ENCODE results near the gene PSMB11. TPM values are rescaled to one million over a fixed set of nuclear protein-coding genes. Genes with fewer than 3 reads are reported as not detected.

Gene PSMB11
- total and polyA plus RNA-seq, 2 experiments from 2014 or later = 0.12 TPM; not detected in 1

GRCh38 chr14:23018107-23018506 lies 23.9 kb upstream of the PSMB11 start:
- no peaks in the 10 kb centered on the region for H3K27me3 ChIP-seq
- TF ChIP-seq CTCF (IDR thresholded peaks at IDR 0.05; ENCODE audit: low read depth, low read length) = no peak

GRCh38 chr14:23020143-23021128 lies 21.6 kb upstream of the PSMB11 start:
- no peak for DNase-seq (ENCODE audit: low read depth in 1 of 2, low spot score in 1 of 2)
- H3K9me3 ChIP-seq (ENCODE audit: low read depth) = no peaks in the 10 kb centered on the region
- no peak overlapping the region for H3K4me3 ChIP-seq
- H3K4me1 ChIP-seq (ENCODE audit: low read depth) = peaks cover 4% of the 10 kb centered on the region
- no peaks in the 10 kb centered on the region for H3K36me3 ChIP-seq
- no peak for TF ChIP-seq CTCF (IDR thresholded peaks at IDR 0.05; ENCODE audit: low read depth, low read length)
- H3K27ac ChIP-seq = no peak overlapping the region
- H3K27me3 ChIP-seq = no peaks in the 10 kb centered on the region

More at GRCh38 chr14:23018107-23018506, 23.9 kb upstream of the PSMB11 start:
- H3K36me3 ChIP-seq = no peaks in the 10 kb centered on the region
- no peak overlapping the region for H3K27ac ChIP-seq
- H3K4me3 ChIP-seq = no peak overlapping the region
- DNase-seq (ENCODE audit: low read depth in 1 of 2, low spot score in 1 of 2) = no peak
- peaks cover 2% of the 10 kb centered on the region for H3K4me1 ChIP-seq (ENCODE audit: low read depth)
- no peaks in the 10 kb centered on the region for H3K9me3 ChIP-seq (ENCODE audit: low read depth)

DNA sequence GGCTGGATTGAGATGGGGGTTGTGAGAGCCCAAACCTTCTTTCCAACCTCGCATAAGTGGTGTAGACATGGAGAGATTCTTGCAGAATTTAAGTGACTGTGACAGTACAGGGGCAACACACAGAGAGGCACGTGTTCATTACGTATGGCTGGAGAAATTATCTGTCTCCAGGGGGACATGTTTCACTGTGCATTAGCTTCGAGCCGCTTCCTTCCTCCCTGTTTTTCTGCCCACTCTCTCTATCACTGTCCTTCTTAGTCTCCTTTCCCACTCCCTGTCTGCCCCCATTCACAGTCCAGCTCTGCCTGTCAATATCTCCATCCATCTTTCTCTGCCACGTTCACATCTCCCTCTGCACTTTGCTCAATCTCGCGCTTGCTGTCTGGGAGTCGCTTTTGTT lies 20.6 kb upstream of the PSMB11 start:
- Histone ChIP-seq H3K4me3 (no peak overlapping the region), H3K36me3 (no peaks in the 10 kb centered on the region), H3K9me3 (ENCODE audit: low read depth) (no peaks in the 10 kb centered on the region), H3K27ac (no peak overlapping the region), H3K4me1 (ENCODE audit: low read depth) (peaks cover 4% of the 10 kb centered on the region), H3K27me3 (no peaks in the 10 kb centered on the region)
- TF ChIP-seq CTCF (IDR thresholded peaks at IDR 0.05; ENCODE audit: low read depth, low read length) = no peak
- DNase-seq (ENCODE audit: low read depth in 1 of 2, low spot score in 1 of 2) = no peak

DNA sequence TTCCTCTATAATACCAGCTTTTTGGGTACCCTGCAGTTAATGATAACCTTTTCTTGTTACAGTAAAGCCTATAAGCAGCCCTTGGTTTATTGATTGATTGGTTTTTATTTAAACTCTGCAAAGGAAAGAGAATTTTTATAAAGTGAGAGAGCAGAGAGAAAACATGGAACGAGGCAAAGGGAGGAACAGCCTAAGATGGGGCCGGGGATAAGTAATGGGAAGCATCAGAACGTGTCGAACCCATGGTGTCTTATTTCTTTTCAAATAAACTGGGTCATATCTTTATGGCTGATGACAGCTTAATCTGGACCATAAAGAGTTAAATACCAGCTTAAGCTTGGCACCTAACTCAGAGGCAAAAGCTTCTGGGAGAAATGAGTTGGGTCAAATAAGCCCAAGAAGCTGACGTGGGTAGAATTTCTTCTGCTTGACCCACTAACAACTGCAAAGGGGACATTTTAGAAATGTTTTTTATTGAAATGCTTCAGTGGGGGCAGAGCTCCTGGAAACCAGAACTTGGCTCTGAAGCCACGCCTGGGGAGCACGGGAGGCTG lies 20.0 kb upstream of the PSMB11 start:
- no peaks in the 10 kb centered on the region for H3K27me3 ChIP-seq
- TF ChIP-seq CTCF (IDR thresholded peaks at IDR 0.05; ENCODE audit: low read depth, low read length) = no peak
- no peak for DNase-seq (ENCODE audit: low read depth in 1 of 2, low spot score in 1 of 2)
- H3K27ac ChIP-seq = no peak overlapping the region
- peaks cover 4% of the 10 kb centered on the region for H3K4me1 ChIP-seq (ENCODE audit: low read depth)
- no peaks in the 10 kb centered on the region for H3K36me3 ChIP-seq
- no peak overlapping the region for H3K4me3 ChIP-seq
- no peaks in the 10 kb centered on the region for H3K9me3 ChIP-seq (ENCODE audit: low read depth)

- peak overlapping the region; percentile 39 for H3K27ac ChIP-seq
- no peak for TF ChIP-seq CTCF (IDR thresholded peaks at IDR 0.05; ENCODE audit: low read depth, low read length)
- no peaks in the 10 kb centered on the region for H3K36me3 ChIP-seq
- no peak for DNase-seq (ENCODE audit: low read depth in 1 of 2, low spot score in 1 of 2)
- H3K4me3 ChIP-seq = no peak overlapping the region
- H3K27me3 ChIP-seq = no peaks in the 10 kb centered on the region
- H3K4me1 ChIP-seq (ENCODE audit: low read depth) = peaks cover 4% of the 10 kb centered on the region
- no peaks in the 10 kb centered on the region for H3K9me3 ChIP-seq (ENCODE audit: low read depth)
These were observed 18.8 kb upstream of the PSMB11 start for GRCh38 chr14:23023022-23023794.

Data from cardiac muscle cell (in vitro differentiated cells and primary cell).